Mucosa of stomach (tissue), 1 donor: Measurements from ENCODE around the gene SLC35B2.
A peak's percentile ranks its signal among the peaks of the same experiment; 100 is the strongest.

Experiments used
- H3K27me3 ChIP-seq: one replicate; pipeline ENCODE4 v1.7.0; 2013; ENCODE audit warnings: mild to moderate bottlenecking, low read length; ENCODE audit not compliant: control insufficient read depth, insufficient read depth
- H3K36me3 ChIP-seq: one replicate; pipeline ENCODE4 v1.7.0; 2013; ENCODE audit warnings: low read length; ENCODE audit not compliant: control insufficient read depth, insufficient read depth
- H3K4me1 ChIP-seq: one replicate; pipeline ENCODE4 v1.7.0; 2013; ENCODE audit warnings: mild to moderate bottlenecking, low read length; ENCODE audit not compliant: control insufficient read depth, insufficient read depth
- H3K4me3 ChIP-seq: one replicate; pipeline ENCODE4 v1.7.0; 2013; ENCODE audit warnings: low read length
- H3K9ac ChIP-seq: one replicate; pipeline ENCODE4 v1.7.0; 2013; ENCODE audit warnings: mild to moderate bottlenecking, low read length, moderate library complexity
- H3K9me3 ChIP-seq: one replicate; pipeline ENCODE4 v1.7.0; 2013; ENCODE audit warnings: mild to moderate bottlenecking, low read length, moderate library complexity; ENCODE audit not compliant: control insufficient read depth
- donor health status: Pancreatic carcinoma.

The SLC35B2 gene

GRCh38 chr6:44271406-44271723, 14.0 kb upstream of the SLC35B2 start:
- H3K4me1 ChIP-seq, result no peaks in the 10 kb centered on the region
- H3K4me3 ChIP-seq, result no peak overlapping the region
- H3K9ac ChIP-seq, result no peak overlapping the region
- no peaks in the 10 kb centered on the region for H3K9me3 ChIP-seq
- H3K27me3 ChIP-seq, result peaks cover 73% of the 10 kb centered on the region
- no peaks in the 10 kb centered on the region for H3K36me3 ChIP-seq

GRCh38 chr6:44270526-44271405, 13.4 kb upstream of the SLC35B2 start:
- Histone ChIP-seq H3K4me1 (no peaks in the 10 kb centered on the region), H3K9me3 (no peaks in the 10 kb centered on the region), H3K36me3 (no peaks in the 10 kb centered on the region), H3K27me3 (peaks cover 67% of the 10 kb centered on the region), H3K4me3 (no peak overlapping the region), H3K9ac (no peak overlapping the region)

- no peak within 1 kb of the TSS for H3K9ac ChIP-seq
- no peak within 1 kb of the TSS for H3K4me3 ChIP-seq
- peaks cover 59% of the 10 kb centered on the region for H3K27me3 ChIP-seq
- H3K36me3 ChIP-seq, result no peaks in the 10 kb centered on the region
- H3K4me1 ChIP-seq, result no peaks in the 10 kb centered on the region
- H3K9me3 ChIP-seq, result no peaks in the 10 kb centered on the region
These were observed 12.7 kb upstream of the SLC35B2 start, which contains the start of gene TMEM151B for GRCh38 chr6:44269921-44270525. Gene TMEM151B (plus strand): TSS chr6:44270450. CDS start chr6:44270743, 293 bp downstream.

- H3K9me3 ChIP-seq, result no peaks in the 10 kb centered on the region
- H3K9ac ChIP-seq, result no peak overlapping the region
- no peak overlapping the region for H3K4me3 ChIP-seq
- H3K4me1 ChIP-seq, result peaks cover 4% of the 10 kb centered on the region
- H3K27me3 ChIP-seq, result peaks cover 56% of the 10 kb centered on the region
- H3K36me3 ChIP-seq, result no peaks in the 10 kb centered on the region
These were observed 12.0 kb upstream of the SLC35B2 start for GRCh38 chr6:44269178-44269920.

- H3K4me3 ChIP-seq, result no peak overlapping the region
- H3K9ac ChIP-seq, result no peak overlapping the region
These were observed 10.8 kb upstream of the SLC35B2 start for GRCh38 chr6:44268095-44268628.

GRCh38 chr6:44267252-44267651, 9.9 kb upstream of the SLC35B2 start:
- no peaks in the 10 kb centered on the region for H3K9me3 ChIP-seq
- peaks cover 25% of the 10 kb centered on the region for H3K4me1 ChIP-seq
- H3K4me3 ChIP-seq, result no peak overlapping the region
- H3K36me3 ChIP-seq, result peaks cover 2% of the 10 kb centered on the region
- no peak overlapping the region for H3K9ac ChIP-seq
- peaks cover 36% of the 10 kb centered on the region for H3K27me3 ChIP-seq

More at GRCh38 chr6:44268095-44268628, 10.8 kb upstream of the SLC35B2 start:
- Histone ChIP-seq H3K36me3 (no peaks in the 10 kb centered on the region), H3K9me3 (no peaks in the 10 kb centered on the region), H3K27me3 (peaks cover 45% of the 10 kb centered on the region), H3K4me1 (peaks cover 16% of the 10 kb centered on the region)

- Histone ChIP-seq H3K4me3 (no peak overlapping the region), H3K36me3 (peaks cover 9% of the 10 kb centered on the region), H3K9ac (no peak overlapping the region), H3K9me3 (no peaks in the 10 kb centered on the region), H3K27me3 (peaks cover 27% of the 10 kb centered on the region), H3K4me1 (peaks cover 29% of the 10 kb centered on the region)
These were observed 9.0 kb upstream of the SLC35B2 start for GRCh38 chr6:44266347-44266746.

GRCh38 chr6:44265722-44266233, 8.4 kb upstream of the SLC35B2 start:
- H3K9ac ChIP-seq, result peak overlapping the region; percentile 71
- H3K9me3 ChIP-seq, result no peaks in the 10 kb centered on the region
- peaks cover 29% of the 10 kb centered on the region for H3K4me1 ChIP-seq
- H3K36me3 ChIP-seq, result peaks cover 9% of the 10 kb centered on the region
- H3K27me3 ChIP-seq, result peaks cover 22% of the 10 kb centered on the region
- peak overlapping the region; percentile 75 for H3K4me3 ChIP-seq

- H3K4me1 ChIP-seq, result peaks cover 29% of the 10 kb centered on the region
- peak within 1 kb of the TSS; percentile 75 for H3K4me3 ChIP-seq
- H3K36me3 ChIP-seq, result peaks cover 9% of the 10 kb centered on the region
- H3K27me3 ChIP-seq, result peaks cover 21% of the 10 kb centered on the region
- H3K9ac ChIP-seq, result peak within 1 kb of the TSS; percentile 71
- no peaks in the 10 kb centered on the region for H3K9me3 ChIP-seq
These were observed 7.8 kb upstream of the SLC35B2 start, which contains the start of gene NFKBIE for GRCh38 chr6:44265007-44265721. Gene NFKBIE (minus strand): TSS chr6:44265551. CDS start chr6:44265346, 205 bp downstream.

- Histone ChIP-seq H3K4me1 (peaks cover 29% of the 10 kb centered on the region), H3K4me3 (peak overlapping the region; percentile 75), H3K9ac (peak overlapping the region; percentile 71), H3K36me3 (peaks cover 9% of the 10 kb centered on the region), H3K27me3 (peaks cover 14% of the 10 kb centered on the region), H3K9me3 (no peaks in the 10 kb centered on the region)
These were observed 7.1 kb upstream of the SLC35B2 start for GRCh38 chr6:44264154-44265006.
